Measurements from ENCODE around the gene SQOR.

DNA sequence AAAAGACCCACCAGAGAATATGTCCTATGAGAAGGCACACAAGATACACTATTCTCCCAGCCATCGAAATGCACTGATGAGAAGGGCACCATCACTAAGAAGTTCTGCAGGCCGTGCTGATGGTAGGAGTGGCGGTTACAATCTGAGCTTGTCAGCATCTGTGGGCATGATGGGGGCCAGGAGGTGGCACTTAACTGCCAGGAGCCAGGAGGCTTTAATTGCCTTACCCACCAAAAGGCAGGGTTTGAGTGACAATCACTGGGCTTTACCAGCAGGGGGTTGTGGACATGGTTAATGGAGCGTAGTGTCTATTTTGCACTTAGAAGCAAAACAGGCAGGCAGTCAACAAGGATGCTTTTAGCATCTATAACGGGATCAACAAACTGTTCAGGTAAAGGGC lies 16.0 kb upstream of the SQOR start:
- TF ChIP-seq, protein P1, sequence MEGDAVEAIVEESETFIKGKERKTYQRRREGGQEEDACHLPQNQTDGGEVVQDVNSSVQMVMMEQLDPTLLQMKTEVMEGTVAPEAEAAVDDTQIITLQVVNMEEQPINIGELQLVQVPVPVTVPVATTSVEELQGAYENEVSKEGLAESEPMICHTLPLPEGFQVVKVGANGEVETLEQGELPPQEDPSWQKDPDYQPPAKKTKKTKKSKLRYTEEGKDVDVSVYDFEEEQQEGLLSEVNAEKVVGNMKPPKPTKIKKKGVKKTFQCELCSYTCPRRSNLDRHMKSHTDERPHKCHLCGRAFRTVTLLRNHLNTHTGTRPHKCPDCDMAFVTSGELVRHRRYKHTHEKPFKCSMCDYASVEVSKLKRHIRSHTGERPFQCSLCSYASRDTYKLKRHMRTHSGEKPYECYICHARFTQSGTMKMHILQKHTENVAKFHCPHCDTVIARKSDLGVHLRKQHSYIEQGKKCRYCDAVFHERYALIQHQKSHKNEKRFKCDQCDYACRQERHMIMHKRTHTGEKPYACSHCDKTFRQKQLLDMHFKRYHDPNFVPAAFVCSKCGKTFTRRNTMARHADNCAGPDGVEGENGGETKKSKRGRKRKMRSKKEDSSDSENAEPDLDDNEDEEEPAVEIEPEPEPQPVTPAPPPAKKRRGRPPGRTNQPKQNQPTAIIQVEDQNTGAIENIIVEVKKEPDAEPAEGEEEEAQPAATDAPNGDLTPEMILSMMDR (conservative IDR thresholded peaks at IDR 0.05), result no peak
- TF ChIP-seq EZH2 (IDR thresholded peaks at IDR 0.05; ENCODE audit: low read depth), result no peak

Data from PC-9 (cell line).